Tibial nerve (tissue), 4 donors: Measurements from ENCODE around the gene PAK4. TPM values are rescaled to one million over a fixed set of nuclear protein-coding genes. Genes with fewer than 3 reads are reported as not detected.

Experiments
- DNase-seq, 2 donors: peaks; one replicate each; pipeline ENCODE4 v3.0.0-alpha.2; 2019; ENCODE audit warnings: low spot score in 2 of 2
- H3K27ac ChIP-seq, 4 donors: fragments of 200-600 bp; sonication (generic) in 3 of 4; one replicate each; pipeline ENCODE4 v1.5.1; 2017 to 2019; ENCODE audit warnings: mild to moderate bottlenecking in 1 of 4
- H3K27me3 ChIP-seq, 2 donors: fragments of 200-600 bp; sonication (generic) in 1 of 2; one replicate each; pipeline versions ENCODE4 v1.5.1 to v1.6.0; 2017 to 2019
- H3K36me3 ChIP-seq, 3 donors: fragments of 200-600 bp; sonication (generic); one replicate each; pipeline ENCODE4 v1.5.1; 2018 to 2019
- H3K4me1 ChIP-seq, 4 donors: fragments of 200-600 bp; sonication (generic) in 3 of 4; one replicate each; pipeline ENCODE4 v1.5.1; 2017 to 2019
- H3K4me3 ChIP-seq, 4 donors: fragments of 200-600 bp; sonication (generic) in 3 of 4; one replicate each; pipeline ENCODE4 v1.5.1; 2017 to 2019; ENCODE audit warnings: mild to moderate bottlenecking in 1 of 4, moderate library complexity in 1 of 4
- H3K9me3 ChIP-seq, 4 donors: fragments of 200-600 bp; sonication (generic) in 3 of 4; one replicate each; pipeline ENCODE4 v1.5.1; 2017 to 2019
- EP300 ChIP-seq, 2 donors: sonication (generic); formaldehyde crosslinking; IDR thresholded peaks; one replicate each; pipeline ENCODE4 v1.6.1; 2017; ENCODE audit warnings: antibody characterized with exemption in 2 of 2, mild to moderate bottlenecking in 1 of 2
- POLR2A ChIP-seq, 2 donors: fragments of 450-650 bp; IDR thresholded peaks; one replicate each; pipeline ENCODE4 v1.6.1; 2017; ENCODE audit warnings: antibody characterized with exemption in 2 of 2, mild to moderate bottlenecking in 2 of 2, moderate library complexity in 2 of 2
- WGBS, 2 donors: methylation state at CpG; one replicate each; pipeline ENCODE4 v1.1.5; 2018; 5-methylcytosine and 5-hydroxymethylcytosine counted together
- total RNA-seq, 4 donors: library from RNA; depleted of rRNA; stranded (reverse); fragments of >200 nt; gene quantifications; one replicate each; pipeline ENCODE4 v1.1.0, GENCODE V29; 2016
- TF ChIP-seq, protein P1 (sequence below), 5 experiments: fragments of 200-600 bp in 3 of 5; fragments of 450-650 bp in 2 of 5; sonication (generic) in 3 of 5; IDR thresholded peaks; one replicate each; pipeline ENCODE4 v1.5.1; 2016 to 2019; ENCODE audit warnings: antibody characterized with exemption in 5 of 5, mild to moderate bottlenecking in 3 of 5, moderate library complexity in 2 of 5

The PAK4 gene
- total RNA-seq, 4 donors from 2014 or later, result 22.9 to 45.1 (median 32.3) TPM

DNA sequence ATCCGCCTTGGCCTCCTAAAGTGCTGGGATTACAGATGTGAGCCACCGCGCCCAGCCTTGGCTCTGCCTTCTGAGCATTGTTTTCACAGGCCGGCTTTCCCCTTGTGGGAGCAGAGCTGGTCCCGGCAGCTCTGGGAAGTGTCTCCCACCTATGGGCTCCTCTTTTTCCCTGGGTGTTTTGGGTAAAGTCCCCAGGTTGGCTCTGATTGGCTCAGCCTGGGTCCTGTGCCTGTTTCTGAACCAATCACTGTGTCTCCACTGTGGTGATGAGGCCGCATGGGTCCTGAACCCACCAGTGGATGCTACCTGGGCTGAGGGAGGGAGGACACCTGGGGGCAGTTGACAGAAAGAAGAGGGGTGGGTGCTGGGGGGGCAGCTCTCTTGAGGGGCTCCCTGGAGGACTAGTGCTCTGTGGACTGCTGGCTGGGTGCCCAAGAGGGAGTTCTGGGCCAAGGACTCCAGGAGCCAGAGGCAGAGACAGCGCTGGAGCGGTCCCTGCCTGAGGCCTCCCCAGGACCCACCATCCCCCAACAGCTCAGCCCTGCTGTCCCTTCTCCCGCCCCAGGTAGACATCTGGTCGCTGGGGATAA, 51.6 kb downstream of the PAK4 start:
- Histone ChIP-seq H3K27me3 (no peaks in the 10 kb centered on the region), H3K27ac (no peak overlapping the region), H3K4me1 (peaks cover 0 to 22% (median 0%) of the 10 kb centered on the region in 4 donors), H3K36me3 (peaks cover 2 to 99% (median 10%) of the 10 kb centered on the region in 3 donors), H3K4me3 (no peak overlapping the region), H3K9me3 (no peaks in the 10 kb centered on the region)
- DNase-seq, result no peak
- WGBS, 2 donors, result 85 to 96% methylated on average over 9 of the region's 10 CpGs
- no peak for TF ChIP-seq POLR2A (IDR thresholded peaks at IDR 0.05)

DNA sequence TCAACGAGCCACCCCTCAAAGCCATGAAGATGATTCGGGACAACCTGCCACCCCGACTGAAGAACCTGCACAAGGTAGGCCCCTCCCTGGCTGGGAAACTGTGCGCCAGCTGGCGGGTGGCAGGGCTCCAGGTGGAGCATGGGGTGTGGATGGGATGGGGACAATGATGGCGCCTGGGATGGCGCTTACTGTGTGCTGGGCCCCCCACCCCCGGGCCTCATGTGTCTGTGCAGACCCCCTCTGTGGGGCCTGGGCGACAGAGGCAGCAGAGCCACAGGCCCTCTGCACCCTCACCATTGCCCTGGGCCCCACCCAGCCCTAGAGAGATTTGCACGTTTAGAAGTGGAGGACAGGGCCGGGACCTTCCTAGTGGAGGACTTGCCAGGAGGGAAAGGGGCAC, 52.1 kb downstream of the PAK4 start:
- DNase-seq, result no peak
- peaks cover 2 to 94% (median 10%) of the 10 kb centered on the region in 3 donors for H3K36me3 ChIP-seq
- H3K27me3 ChIP-seq, result no peaks in the 10 kb centered on the region
- no peak overlapping the region for H3K4me3 ChIP-seq
- TF ChIP-seq, protein P1, sequence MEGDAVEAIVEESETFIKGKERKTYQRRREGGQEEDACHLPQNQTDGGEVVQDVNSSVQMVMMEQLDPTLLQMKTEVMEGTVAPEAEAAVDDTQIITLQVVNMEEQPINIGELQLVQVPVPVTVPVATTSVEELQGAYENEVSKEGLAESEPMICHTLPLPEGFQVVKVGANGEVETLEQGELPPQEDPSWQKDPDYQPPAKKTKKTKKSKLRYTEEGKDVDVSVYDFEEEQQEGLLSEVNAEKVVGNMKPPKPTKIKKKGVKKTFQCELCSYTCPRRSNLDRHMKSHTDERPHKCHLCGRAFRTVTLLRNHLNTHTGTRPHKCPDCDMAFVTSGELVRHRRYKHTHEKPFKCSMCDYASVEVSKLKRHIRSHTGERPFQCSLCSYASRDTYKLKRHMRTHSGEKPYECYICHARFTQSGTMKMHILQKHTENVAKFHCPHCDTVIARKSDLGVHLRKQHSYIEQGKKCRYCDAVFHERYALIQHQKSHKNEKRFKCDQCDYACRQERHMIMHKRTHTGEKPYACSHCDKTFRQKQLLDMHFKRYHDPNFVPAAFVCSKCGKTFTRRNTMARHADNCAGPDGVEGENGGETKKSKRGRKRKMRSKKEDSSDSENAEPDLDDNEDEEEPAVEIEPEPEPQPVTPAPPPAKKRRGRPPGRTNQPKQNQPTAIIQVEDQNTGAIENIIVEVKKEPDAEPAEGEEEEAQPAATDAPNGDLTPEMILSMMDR (IDR thresholded peaks at IDR 0.05), result no peak
- TF ChIP-seq EP300 (IDR thresholded peaks at IDR 0.05) (no peak), POLR2A (IDR thresholded peaks at IDR 0.05) (no peak)
- 92 to 94% methylated on average over 9 to 11 of the region's 11 CpGs for WGBS, 2 donors
- H3K27ac ChIP-seq, result no peak overlapping the region
- peaks cover 0 to 22% (median 0%) of the 10 kb centered on the region in 4 donors for H3K4me1 ChIP-seq
- no peaks in the 10 kb centered on the region for H3K9me3 ChIP-seq

DNA sequence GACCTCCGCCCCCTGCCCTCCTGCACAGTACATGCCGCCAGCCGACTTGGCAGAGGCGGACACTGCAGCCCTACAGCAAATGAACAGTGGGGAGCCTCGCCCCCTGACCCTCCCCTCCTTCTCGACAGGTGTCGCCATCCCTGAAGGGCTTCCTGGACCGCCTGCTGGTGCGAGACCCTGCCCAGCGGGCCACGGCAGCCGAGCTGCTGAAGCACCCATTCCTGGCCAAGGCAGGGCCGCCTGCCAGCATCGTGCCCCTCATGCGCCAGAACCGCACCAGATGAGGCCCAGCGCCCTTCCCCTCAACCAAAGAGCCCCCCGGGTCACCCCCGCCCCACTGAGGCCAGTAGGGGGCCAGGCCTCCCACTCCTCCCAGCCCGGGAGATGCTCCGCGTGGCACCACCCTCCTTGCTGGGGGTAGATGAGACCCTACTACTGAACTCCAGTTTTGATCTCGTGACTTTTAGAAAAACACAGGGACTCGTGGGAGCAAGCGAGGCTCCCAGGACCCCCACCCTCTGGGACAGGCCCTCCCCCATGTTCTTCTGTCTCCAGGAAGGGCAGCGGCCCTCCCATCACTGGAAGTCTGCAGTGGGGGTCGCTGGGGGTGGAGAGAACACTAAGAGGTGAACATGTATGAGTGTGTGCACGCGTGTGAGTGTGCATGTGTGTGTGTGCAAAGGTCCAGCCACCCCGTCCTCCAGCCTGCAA, 52.9 kb downstream of the PAK4 start:
- DNase-seq, result no peak
- 83% methylated on average over 25 to 29 of the region's 30 CpGs for WGBS, 2 donors
- Histone ChIP-seq H3K4me3 (no peak overlapping the region), H3K36me3 (peaks cover 2 to 87% (median 10%) of the 10 kb centered on the region in 3 donors), H3K9me3 (no peaks in the 10 kb centered on the region), H3K4me1 (peaks cover 0 to 22% (median 0%) of the 10 kb centered on the region in 4 donors), H3K27me3 (no peaks in the 10 kb centered on the region), H3K27ac (peak overlapping the region in 1 of 4 donors; percentile 58)
- TF ChIP-seq, protein P1 (IDR thresholded peaks at IDR 0.05), result no peak
- TF ChIP-seq POLR2A (IDR thresholded peaks at IDR 0.05) (no peak), EP300 (IDR thresholded peaks at IDR 0.05) (no peak)

DNA sequence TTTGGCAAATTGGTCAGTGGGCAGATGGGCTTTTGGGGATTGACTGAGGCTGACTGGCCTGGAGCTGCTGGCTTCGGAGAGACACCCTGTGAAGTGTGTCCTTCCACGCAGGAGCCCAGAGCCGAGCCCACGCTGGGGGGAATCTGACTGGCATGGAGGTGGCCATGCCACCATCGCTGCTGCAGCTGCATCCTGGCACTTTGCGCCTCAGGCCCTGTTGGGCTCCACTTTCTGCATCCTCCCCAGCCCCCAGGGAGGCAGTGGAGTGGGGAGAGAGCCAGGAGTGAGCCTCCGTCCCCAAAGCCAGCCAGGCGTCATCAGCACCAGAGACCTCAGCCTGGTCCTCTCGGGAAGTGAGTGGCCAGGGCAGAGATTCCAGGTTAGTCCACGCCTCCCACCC, 54.2 kb downstream of the PAK4 start:
- Histone ChIP-seq H3K36me3 (peaks cover 2 to 74% (median 10%) of the 10 kb centered on the region in 3 donors), H3K27ac (peak overlapping the region in 1 of 4 donors; percentile 58), H3K4me1 (peaks cover 0 to 22% (median 0%) of the 10 kb centered on the region in 4 donors), H3K27me3 (no peaks in the 10 kb centered on the region), H3K4me3 (no peak overlapping the region), H3K9me3 (no peaks in the 10 kb centered on the region)
- no peak for DNase-seq
- 77 to 84% methylated on average over 9 to 10 of the region's 10 CpGs for WGBS, 2 donors
- TF ChIP-seq EP300 (IDR thresholded peaks at IDR 0.05) (no peak), POLR2A (IDR thresholded peaks at IDR 0.05) (no peak)
- TF ChIP-seq, protein P1 (IDR thresholded peaks at IDR 0.05), result no peak

DNA sequence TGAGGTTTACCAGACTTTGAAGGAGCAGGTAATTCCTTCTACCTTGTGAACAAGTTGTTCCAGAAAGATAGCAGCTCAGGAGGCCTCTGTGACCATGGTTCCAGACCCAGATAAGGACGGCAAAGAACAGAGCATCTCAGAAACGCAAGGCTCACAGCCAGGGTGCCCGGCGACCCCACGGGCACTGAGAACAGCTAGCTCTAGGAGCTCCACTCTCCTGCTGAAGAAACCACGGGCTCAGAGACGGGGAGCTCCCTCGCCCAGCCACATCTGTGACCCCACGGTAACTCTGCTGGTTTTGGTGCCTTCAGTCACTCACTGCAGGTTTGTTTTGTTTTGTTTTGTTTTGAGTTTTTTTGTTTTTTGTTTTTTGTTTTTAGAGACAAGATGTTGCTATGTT, 55.2 kb downstream of the PAK4 start:
- TF ChIP-seq, protein P1 (IDR thresholded peaks at IDR 0.05), result no peak
- TF ChIP-seq POLR2A (IDR thresholded peaks at IDR 0.05), result no peak
- TF ChIP-seq EP300 (IDR thresholded peaks at IDR 0.05), result no peak
- H3K9me3 ChIP-seq, result no peaks in the 10 kb centered on the region
- peaks cover 0 to 64% (median 10%) of the 10 kb centered on the region in 3 donors for H3K36me3 ChIP-seq
- no peak for DNase-seq
- no peak overlapping the region for H3K27ac ChIP-seq
- 83 to 89% methylated on average over 9 of the region's 9 CpGs for WGBS, 2 donors
- peaks cover 0 to 22% (median 0%) of the 10 kb centered on the region in 4 donors for H3K4me1 ChIP-seq
- H3K27me3 ChIP-seq, result no peaks in the 10 kb centered on the region
- no peak overlapping the region for H3K4me3 ChIP-seq
